HG02678 (cell line): Measurements from ENCODE around the gene RNF125.

Source experiments
- ATAC-seq: cut with Tn5 transposase; IDR thresholded peaks from one replicate; pipeline ENCODE4 v1.9.1; 2021; ENCODE audit warnings: mild to moderate bottlenecking, moderate library complexity; ENCODE audit not compliant: unreplicated experiment

Gene RNF125

GRCh38 chr18:32021756-32022564 is 3.3 kb downstream of the RNF125 start:
- ATAC-seq = no peak

- ATAC-seq = no peak
These were observed 7.1 kb downstream of the RNF125 start for GRCh38 chr18:32025744-32026143.

- ATAC-seq = no peak
These were observed 8.0 kb downstream of the RNF125 start for GRCh38 chr18:32026491-32027086.

- ATAC-seq = no peak
These were observed 10.9 kb downstream of the RNF125 start for GRCh38 chr18:32029558-32029957.

- ATAC-seq = no peak
These were observed 14.0 kb downstream of the RNF125 start for GRCh38 chr18:32032609-32033008.

- ATAC-seq = no peak
These were observed 18.0 kb downstream of the RNF125 start for GRCh38 chr18:32036506-32037180.

- ATAC-seq = no peak
These were observed 19.0 kb downstream of the RNF125 start for GRCh38 chr18:32037616-32038015.

- peak; percentile 84 for ATAC-seq
These were observed 22.3 kb downstream of the RNF125 start for GRCh38 chr18:32040936-32041335.

- ATAC-seq = no peak
These were observed 23.7 kb downstream of the RNF125 start for GRCh38 chr18:32042337-32042736.

GRCh38 chr18:32048507-32049091 is 30.0 kb downstream of the RNF125 start:
- ATAC-seq = peak; percentile 62

- ATAC-seq = peak; percentile 37
These were observed 31.0 kb downstream of the RNF125 start for GRCh38 chr18:32049393-32050171.

GRCh38 chr18:32056613-32057358 is 38.2 kb downstream of the RNF125 start:
- ATAC-seq = no peak

- ATAC-seq = no peak
These were observed 39.1 kb downstream of the RNF125 start for GRCh38 chr18:32057624-32058165.

- ATAC-seq = no peak
These were observed 41.4 kb downstream of the RNF125 start for GRCh38 chr18:32060026-32060425.

GRCh38 chr18:32067375-32068167 is 48.9 kb downstream of the RNF125 start:
- no peak for ATAC-seq

GRCh38 chr18:32072321-32072720 is 53.7 kb downstream of the RNF125 start:
- peak; percentile 58 for ATAC-seq

- no peak for ATAC-seq
These were observed 55.6 kb downstream of the RNF125 start for GRCh38 chr18:32074206-32074605.

- no peak for ATAC-seq
These were observed 60.2 kb downstream of the RNF125 start for GRCh38 chr18:32078845-32079244.

- ATAC-seq = no peak
These were observed 63.3 kb downstream of the RNF125 start for GRCh38 chr18:32081881-32082280.
